ENCODE data around the gene FAM53B. TPM values are rescaled to one million over a fixed set of nuclear protein-coding genes. Genes with fewer than 3 reads are reported as not detected.

The FAM53B gene
- total RNA-seq, 4 donors from 2014 or later: 72.7 to 92.1 (median 80.5) TPM

Small RNA genes lying within 50 kb of the gene (small RNA-seq; reads per million reads assigned to genes)
- gene RF00019: 0 reads per million in 2 donors

Other genes with a start within 250 kb of the FAM53B start
- 10 to 100 TPM in 3 of 4 donors, 1 to 10 TPM in 1; 9.5 to 23.3 (median 18.5) TPM for gene EEF1AKMT2, start 47.5 kb upstream of the FAM53B start, total RNA-seq
- 10 to 100 TPM; 10.9 to 13.1 (median 12.6) TPM for gene ABRAXAS2, start 57.4 kb upstream of the FAM53B start, total RNA-seq
- gene ZRANB1, start 197.7 kb upstream of the FAM53B start, total RNA-seq: 10 to 100 TPM; 10.7 to 18.8 (median 15.5) TPM

All from Peyer's patch (tissue), 4 donors.